ENCODE data around the gene GBF1.
A peak's percentile ranks its signal among the peaks of the same experiment; 100 is the strongest.

Gene GBF1

GRCh38 chr10:102352066-102352715 is 106.9 kb downstream of the GBF1 start:
- peak; percentile 65 for DNase-seq

- DNase-seq: no peak
Observed at GRCh38 chr10:102354451-102354850, 109.1 kb downstream of the GBF1 start.

GRCh38 chr10:102358712-102359382 is 113.5 kb downstream of the GBF1 start:
- DNase-seq: no peak

GRCh38 chr10:102367441-102367840 is 122.1 kb downstream of the GBF1 start:
- DNase-seq: no peak

- DNase-seq: no peak
Observed at GRCh38 chr10:102368077-102368476, 122.7 kb downstream of the GBF1 start.

GRCh38 chr10:102371295-102371694 is 126.0 kb downstream of the GBF1 start:
- no peak for DNase-seq

GRCh38 chr10:102375250-102375649 is 129.9 kb downstream of the GBF1 start:
- DNase-seq: no peak

GRCh38 chr10:102375867-102376266 is 130.5 kb downstream of the GBF1 start:
- DNase-seq: no peak

- no peak for DNase-seq
Observed at GRCh38 chr10:102376901-102377300, 131.6 kb downstream of the GBF1 start.

- no peak for DNase-seq
Observed at GRCh38 chr10:102379383-102379782, 134.1 kb downstream of the GBF1 start.

- no peak for DNase-seq
Observed at GRCh38 chr10:102381983-102382382, 136.7 kb downstream of the GBF1 start.

- DNase-seq: no peak
Observed at GRCh38 chr10:102382871-102383270, 137.5 kb downstream of the GBF1 start.

- no peak for DNase-seq
Observed at GRCh38 chr10:102384053-102384452, 138.7 kb downstream of the GBF1 start.

- DNase-seq: no peak
Observed at GRCh38 chr10:102384606-102385429, 139.5 kb downstream of the GBF1 start.

- no peak for DNase-seq
Observed at GRCh38 chr10:102389894-102390293, 144.6 kb downstream of the GBF1 start.

GRCh38 chr10:102392306-102392705 is 147.0 kb downstream of the GBF1 start:
- DNase-seq: no peak

GRCh38 chr10:102393411-102394078 is 148.2 kb downstream of the GBF1 start:
- DNase-seq: no peak

GRCh38 chr10:102394079-102394800 is 148.9 kb downstream of the GBF1 start:
- DNase-seq: peak; percentile 97

GRCh38 chr10:102394801-102395399 is 149.6 kb downstream of the GBF1 start:
- DNase-seq: peak; percentile 74

- peak; percentile 83 for DNase-seq
Observed at GRCh38 chr10:102395400-102396316, 150.3 kb downstream of the GBF1 start, which contains the start of gene NFKB2. NFKB2 (plus strand) TSS chr10:102395705; CDS start chr10:102395960, 255 bp downstream.

GRCh38 chr10:102396317-102396650 is 151.0 kb downstream of the GBF1 start:
- no peak for DNase-seq
